K562 (cell line): ENCODE results near the gene MTOR. TPM values are rescaled to one million over a fixed set of nuclear protein-coding genes. Genes with fewer than 3 reads are reported as not detected.

Source experiments
- HDGF ChIP-seq: fragments of 450-650 bp; IDR thresholded peaks from 2 replicates; pipeline ENCODE4 v1.6.1; 2016
- MBD2 ChIP-seq: sonication (generic); IDR thresholded peaks from 2 replicates; pipeline ENCODE4 v1.6.1; 2016; ENCODE audit warnings: low read depth, borderline replicate concordance
- NFATC3 ChIP-seq: fragments of 450-650 bp; IDR thresholded peaks from 2 replicates; pipeline ENCODE4 v1.6.1; 2017; ENCODE audit warnings: mild to moderate bottlenecking
- NONO ChIP-seq, 2 experiments: fragments of 200-400 bp in 1 of 2; fragments of 450-650 bp in 1 of 2; formaldehyde crosslinking in 1 of 2; IDR thresholded peaks; 2 replicates each; pipeline ENCODE4 v1.6.1; 2017; ENCODE audit warnings: low read depth in 2 of 2, mild to moderate bottlenecking in 2 of 2, moderate library complexity in 2 of 2, low read length in 1 of 2
- NR3C1 ChIP-seq: sonication (generic); formaldehyde crosslinking; IDR thresholded peaks from 2 replicates; pipeline ENCODE4 v1.8.1; 2022; ENCODE audit warnings: missing genetic modification reagents
- NRF1 ChIP-seq, 2 experiments: fragments of 450-650 bp; IDR thresholded peaks in 1 of 2; conservative IDR thresholded peaks in 1 of 2; 2 replicates each; pipeline ENCODE4 v1.6.1; 2014; ENCODE audit warnings: mild to moderate bottlenecking in 2 of 2
- RBM14 ChIP-seq: fragments of 200-400 bp; formaldehyde crosslinking; IDR thresholded peaks from 2 replicates; pipeline ENCODE4 v1.6.1; 2018; ENCODE audit warnings: low read depth, mild to moderate bottlenecking, low read length, moderate library complexity, borderline replicate concordance; ENCODE audit not compliant: insufficient read depth
- RBM25 ChIP-seq: fragments of 200-400 bp; formaldehyde crosslinking; IDR thresholded peaks from 2 replicates; pipeline ENCODE4 v1.6.1; 2018; ENCODE audit warnings: low read length, low read depth, moderate library complexity; ENCODE audit not compliant: severe bottlenecking
- ZBTB7A ChIP-seq: IDR thresholded peaks from 2 replicates; pipeline ENCODE4 v1.6.1; 2011; ENCODE audit warnings: low read depth, mild to moderate bottlenecking, low read length, moderate library complexity, borderline replicate concordance; ENCODE audit not compliant: control insufficient read depth
- polyA plus RNA-seq, 8 experiments: library from polyadenylated mRNA; depleted of rRNA in 4 of 8; stranded (reverse) in 5 of 8; unstranded in 3 of 8; fragments of >200 nt; fragmentation: Nextera tagmentation in 2 of 8; fragmentation: Illumina TruSeq in 1 of 8; extraction: Ambion mirVana in 2 of 8; extraction: Trizol in 1 of 8; gene quantifications; 2 replicates each; pipeline versions ENCODE4 v1.2.1 to v1.2.3, GENCODE V29; 2011 to 2014; ENCODE audit warnings: inconsistent platforms in 1 of 8, missing spikeins in 1 of 8
- total RNA-seq, 7 experiments: library from RNA; depleted of rRNA in 6 of 7; stranded (reverse); fragments of >200 nt in 6 of 7; fragmentation: Illumina TruSeq in 2 of 7; extraction: Trizol in 2 of 7; gene quantifications; 2 replicates each; pipeline versions ENCODE4 v1.2.1 to v1.2.3, GENCODE V29; 2011 to 2021; ENCODE audit warnings: low replicate concordance in 1 of 7
- TF ChIP-seq, protein P1 (sequence below): fragments of 250-450 bp; sonication (Bioruptor Pico); IDR thresholded peaks from 2 replicates; pipeline ENCODE4 v1.4.0; 2020; ENCODE audit warnings: mild to moderate bottlenecking, moderate library complexity
- TF ChIP-seq, protein P2 (sequence below): fragments of 200-400 bp; formaldehyde crosslinking; IDR thresholded peaks from 2 replicates; pipeline ENCODE4 v1.6.1; 2017; ENCODE audit warnings: mild to moderate bottlenecking, low read depth, low read length, moderate library complexity
- TF ChIP-seq, protein P3 (sequence below): fragments of 150-350 bp; IDR thresholded peaks from 2 replicates; pipeline ENCODE4 v1.6.1; 2014; ENCODE audit warnings: low read depth, mild to moderate bottlenecking, low read length, borderline replicate concordance

Gene MTOR
- total and polyA plus RNA-seq, 9 of the 15 experiments (the other 6 are each of a cell fraction or from before 2014, with no cell fraction given): 11.4 to 71.4 (median 52.2) TPM

DNA sequence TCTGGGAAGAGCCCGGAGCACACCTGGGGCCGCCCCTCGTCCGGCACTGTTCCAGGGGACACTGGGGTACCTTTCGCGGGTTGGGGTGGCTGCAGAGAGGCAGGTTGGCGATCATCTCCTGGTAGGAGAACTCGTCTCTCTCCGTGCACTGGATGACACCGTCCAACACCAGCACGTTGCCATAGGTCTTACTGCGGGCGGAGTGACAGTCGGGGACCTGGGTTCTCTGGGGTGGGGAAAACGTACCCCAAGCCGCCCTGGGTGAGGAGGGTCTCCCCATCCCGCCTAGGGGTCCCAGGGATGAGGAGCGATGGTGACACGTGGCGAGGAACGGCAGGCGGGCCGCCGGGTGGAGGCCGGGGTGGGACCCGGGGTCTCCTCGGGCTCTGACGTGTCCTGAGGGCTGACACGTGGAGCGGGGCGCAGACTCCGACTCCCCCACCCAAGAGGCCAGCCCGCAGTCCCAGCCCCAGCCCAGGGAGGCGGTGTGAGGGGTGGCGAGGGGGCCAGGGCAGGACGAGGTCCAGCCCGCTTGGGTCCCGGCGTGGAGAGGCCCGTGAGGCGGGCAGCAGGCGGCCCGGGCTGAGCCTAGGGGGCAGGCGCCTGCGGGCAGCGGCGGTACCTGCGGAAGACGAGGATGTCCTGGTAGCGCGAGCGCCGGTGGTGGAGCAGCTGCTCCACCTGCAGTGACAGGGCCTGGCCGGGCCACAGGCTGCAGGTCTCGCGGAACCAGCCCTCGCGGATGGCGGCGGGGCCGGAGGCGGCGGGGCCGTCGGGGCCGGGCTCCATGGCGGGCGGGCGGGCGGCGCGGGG lies 203.0 kb downstream of the MTOR start (continued):
- TF ChIP-seq, protein P1, sequence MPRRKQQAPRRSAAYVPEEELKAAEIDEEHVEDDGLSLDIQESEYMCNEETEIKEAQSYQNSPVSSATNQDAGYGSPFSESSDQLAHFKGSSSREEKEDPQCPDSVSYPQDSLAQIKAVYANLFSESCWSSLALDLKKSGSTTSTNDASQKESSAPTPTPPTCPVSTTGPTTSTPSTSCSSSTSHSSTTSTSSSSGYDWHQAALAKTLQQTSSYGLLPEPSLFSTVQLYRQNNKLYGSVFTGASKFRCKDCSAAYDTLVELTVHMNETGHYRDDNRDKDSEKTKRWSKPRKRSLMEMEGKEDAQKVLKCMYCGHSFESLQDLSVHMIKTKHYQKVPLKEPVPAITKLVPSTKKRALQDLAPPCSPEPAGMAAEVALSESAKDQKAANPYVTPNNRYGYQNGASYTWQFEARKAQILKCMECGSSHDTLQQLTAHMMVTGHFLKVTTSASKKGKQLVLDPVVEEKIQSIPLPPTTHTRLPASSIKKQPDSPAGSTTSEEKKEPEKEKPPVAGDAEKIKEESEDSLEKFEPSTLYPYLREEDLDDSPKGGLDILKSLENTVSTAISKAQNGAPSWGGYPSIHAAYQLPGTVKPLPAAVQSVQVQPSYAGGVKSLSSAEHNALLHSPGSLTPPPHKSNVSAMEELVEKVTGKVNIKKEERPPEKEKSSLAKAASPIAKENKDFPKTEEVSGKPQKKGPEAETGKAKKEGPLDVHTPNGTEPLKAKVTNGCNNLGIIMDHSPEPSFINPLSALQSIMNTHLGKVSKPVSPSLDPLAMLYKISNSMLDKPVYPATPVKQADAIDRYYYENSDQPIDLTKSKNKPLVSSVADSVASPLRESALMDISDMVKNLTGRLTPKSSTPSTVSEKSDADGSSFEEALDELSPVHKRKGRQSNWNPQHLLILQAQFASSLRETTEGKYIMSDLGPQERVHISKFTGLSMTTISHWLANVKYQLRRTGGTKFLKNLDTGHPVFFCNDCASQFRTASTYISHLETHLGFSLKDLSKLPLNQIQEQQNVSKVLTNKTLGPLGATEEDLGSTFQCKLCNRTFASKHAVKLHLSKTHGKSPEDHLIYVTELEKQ (CRISPR knock-in tag): no peak
- no peak for TF ChIP-seq NFATC3
- TF ChIP-seq RBM25: no peak
- peak in 1 of 2 experiments; percentile 57; a peak in 2 of 4 replicates for TF ChIP-seq NONO (IDR thresholded peaks at IDR 0.05; ENCODE audit: low read depth in 2 of 2, low read length in 1 of 2)
- no peak for TF ChIP-seq HDGF
- TF ChIP-seq MBD2: no peak
- TF ChIP-seq, protein P2, sequence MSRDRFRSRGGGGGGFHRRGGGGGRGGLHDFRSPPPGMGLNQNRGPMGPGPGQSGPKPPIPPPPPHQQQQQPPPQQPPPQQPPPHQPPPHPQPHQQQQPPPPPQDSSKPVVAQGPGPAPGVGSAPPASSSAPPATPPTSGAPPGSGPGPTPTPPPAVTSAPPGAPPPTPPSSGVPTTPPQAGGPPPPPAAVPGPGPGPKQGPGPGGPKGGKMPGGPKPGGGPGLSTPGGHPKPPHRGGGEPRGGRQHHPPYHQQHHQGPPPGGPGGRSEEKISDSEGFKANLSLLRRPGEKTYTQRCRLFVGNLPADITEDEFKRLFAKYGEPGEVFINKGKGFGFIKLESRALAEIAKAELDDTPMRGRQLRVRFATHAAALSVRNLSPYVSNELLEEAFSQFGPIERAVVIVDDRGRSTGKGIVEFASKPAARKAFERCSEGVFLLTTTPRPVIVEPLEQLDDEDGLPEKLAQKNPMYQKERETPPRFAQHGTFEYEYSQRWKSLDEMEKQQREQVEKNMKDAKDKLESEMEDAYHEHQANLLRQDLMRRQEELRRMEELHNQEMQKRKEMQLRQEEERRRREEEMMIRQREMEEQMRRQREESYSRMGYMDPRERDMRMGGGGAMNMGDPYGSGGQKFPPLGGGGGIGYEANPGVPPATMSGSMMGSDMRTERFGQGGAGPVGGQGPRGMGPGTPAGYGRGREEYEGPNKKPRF: no peak
- peak; percentile 56; the same call in 1 of the 2 replicates for TF ChIP-seq ZBTB7A
- 0 out of 2 replicates have a peak, but pooled peaks have one; percentile 35 for TF ChIP-seq RBM14
- TF ChIP-seq, protein P3, sequence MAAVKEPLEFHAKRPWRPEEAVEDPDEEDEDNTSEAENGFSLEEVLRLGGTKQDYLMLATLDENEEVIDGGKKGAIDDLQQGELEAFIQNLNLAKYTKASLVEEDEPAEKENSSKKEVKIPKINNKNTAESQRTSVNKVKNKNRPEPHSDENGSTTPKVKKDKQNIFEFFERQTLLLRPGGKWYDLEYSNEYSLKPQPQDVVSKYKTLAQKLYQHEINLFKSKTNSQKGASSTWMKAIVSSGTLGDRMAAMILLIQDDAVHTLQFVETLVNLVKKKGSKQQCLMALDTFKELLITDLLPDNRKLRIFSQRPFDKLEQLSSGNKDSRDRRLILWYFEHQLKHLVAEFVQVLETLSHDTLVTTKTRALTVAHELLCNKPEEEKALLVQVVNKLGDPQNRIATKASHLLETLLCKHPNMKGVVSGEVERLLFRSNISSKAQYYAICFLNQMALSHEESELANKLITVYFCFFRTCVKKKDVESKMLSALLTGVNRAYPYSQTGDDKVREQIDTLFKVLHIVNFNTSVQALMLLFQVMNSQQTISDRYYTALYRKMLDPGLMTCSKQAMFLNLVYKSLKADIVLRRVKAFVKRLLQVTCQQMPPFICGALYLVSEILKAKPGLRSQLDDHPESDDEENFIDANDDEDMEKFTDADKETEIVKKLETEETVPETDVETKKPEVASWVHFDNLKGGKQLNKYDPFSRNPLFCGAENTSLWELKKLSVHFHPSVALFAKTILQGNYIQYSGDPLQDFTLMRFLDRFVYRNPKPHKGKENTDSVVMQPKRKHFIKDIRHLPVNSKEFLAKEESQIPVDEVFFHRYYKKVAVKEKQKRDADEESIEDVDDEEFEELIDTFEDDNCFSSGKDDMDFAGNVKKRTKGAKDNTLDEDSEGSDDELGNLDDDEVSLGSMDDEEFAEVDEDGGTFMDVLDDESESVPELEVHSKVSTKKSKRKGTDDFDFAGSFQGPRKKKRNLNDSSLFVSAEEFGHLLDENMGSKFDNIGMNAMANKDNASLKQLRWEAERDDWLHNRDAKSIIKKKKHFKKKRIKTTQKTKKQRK: no peak
- TF ChIP-seq NR3C1 (CRISPR knock-in tag): no peak
- TF ChIP-seq NRF1 (conservative IDR thresholded peaks at IDR 0.05 in 1 of 2, IDR thresholded peaks at IDR 0.05 in 1 of 2): no peak
